ENCODE measurements around the gene MYPOP. TPM values are rescaled to one million over a fixed set of nuclear protein-coding genes. Genes with fewer than 3 reads are reported as not detected.

The MYPOP gene
- total RNA-seq, 1 experiment from 2014 or later, result 5.4 TPM

DNA sequence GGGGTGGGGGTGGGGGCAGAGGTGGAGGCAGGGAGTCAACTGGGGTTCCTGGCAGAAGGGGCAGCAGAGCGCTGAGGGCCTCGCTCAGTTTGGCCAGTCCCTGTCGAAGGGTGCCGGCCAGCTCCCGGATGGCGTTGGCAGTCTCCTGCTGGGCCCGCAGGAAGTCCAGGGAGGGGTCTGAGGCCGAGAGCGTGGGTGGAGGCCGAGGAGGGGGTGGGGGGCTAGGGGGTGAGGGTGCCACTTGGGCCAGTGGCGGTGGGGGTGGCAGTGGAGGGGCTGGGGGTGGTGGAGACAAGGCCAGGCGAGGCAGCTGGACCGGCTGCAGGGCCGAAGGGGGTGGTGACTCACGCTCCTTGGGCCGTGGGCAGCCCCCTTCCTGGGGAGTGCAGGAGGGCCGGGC, 11.5 kb downstream of the MYPOP start:
- no peaks in the 10 kb centered on the region for H3K9me2 ChIP-seq (replicated peaks; ENCODE audit: low read length)
- H3K27me3 ChIP-seq (ENCODE audit: low read length), result no peaks in the 10 kb centered on the region
- no peak for TF ChIP-seq EZH2phosphoT487 (IDR thresholded peaks at IDR 0.05; ENCODE audit: borderline replicate concordance, low read length)
- TF ChIP-seq, protein P1, sequence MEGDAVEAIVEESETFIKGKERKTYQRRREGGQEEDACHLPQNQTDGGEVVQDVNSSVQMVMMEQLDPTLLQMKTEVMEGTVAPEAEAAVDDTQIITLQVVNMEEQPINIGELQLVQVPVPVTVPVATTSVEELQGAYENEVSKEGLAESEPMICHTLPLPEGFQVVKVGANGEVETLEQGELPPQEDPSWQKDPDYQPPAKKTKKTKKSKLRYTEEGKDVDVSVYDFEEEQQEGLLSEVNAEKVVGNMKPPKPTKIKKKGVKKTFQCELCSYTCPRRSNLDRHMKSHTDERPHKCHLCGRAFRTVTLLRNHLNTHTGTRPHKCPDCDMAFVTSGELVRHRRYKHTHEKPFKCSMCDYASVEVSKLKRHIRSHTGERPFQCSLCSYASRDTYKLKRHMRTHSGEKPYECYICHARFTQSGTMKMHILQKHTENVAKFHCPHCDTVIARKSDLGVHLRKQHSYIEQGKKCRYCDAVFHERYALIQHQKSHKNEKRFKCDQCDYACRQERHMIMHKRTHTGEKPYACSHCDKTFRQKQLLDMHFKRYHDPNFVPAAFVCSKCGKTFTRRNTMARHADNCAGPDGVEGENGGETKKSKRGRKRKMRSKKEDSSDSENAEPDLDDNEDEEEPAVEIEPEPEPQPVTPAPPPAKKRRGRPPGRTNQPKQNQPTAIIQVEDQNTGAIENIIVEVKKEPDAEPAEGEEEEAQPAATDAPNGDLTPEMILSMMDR (conservative IDR thresholded peaks at IDR 0.05; ENCODE audit: low read depth, low read length), result no peak
- no peak for TF ChIP-seq EZH2 (IDR thresholded peaks at IDR 0.05; ENCODE audit: low read length, unreplicated experiment)
- H3K4me2 ChIP-seq (ENCODE audit: low read length), result no peak overlapping the region
- no peaks in the 10 kb centered on the region for H3F3A ChIP-seq (ENCODE audit: low read length, unreplicated experiment)
- intact Hi-C loops (cut with micrococcal nuclease), result no loop called here
- ChIA-PET POLR2A (ENCODE audit: unreplicated experiment) (no interaction called here), CTCF (no interaction called here)
- H3K27ac ChIP-seq (ENCODE audit: low read length), result no peak overlapping the region
- no peak for DNase-seq
- no peak overlapping the region for H2AFZ ChIP-seq (ENCODE audit: low read length)
- no peak overlapping the region for H3K4me3 ChIP-seq (ENCODE audit: low read length)
- H3K36me3 ChIP-seq (ENCODE audit: low read depth, low read length), result no peaks in the 10 kb centered on the region
- no peak overlapping the region for H3K9ac ChIP-seq (ENCODE audit: low read length)
- no peak for ATAC-seq
- H3K4me1 ChIP-seq (ENCODE audit: insufficient read depth, low read length), result no peaks in the 10 kb centered on the region
- no peaks in the 10 kb centered on the region for H4K20me1 ChIP-seq (ENCODE audit: low read length)
- BruUV-seq (replicated peaks), result no TSS peak
- H3K9me3 ChIP-seq (ENCODE audit: low read length), result no peaks in the 10 kb centered on the region
- H3K79me2 ChIP-seq (ENCODE audit: low read length), result no peaks in the 10 kb centered on the region

DNA sequence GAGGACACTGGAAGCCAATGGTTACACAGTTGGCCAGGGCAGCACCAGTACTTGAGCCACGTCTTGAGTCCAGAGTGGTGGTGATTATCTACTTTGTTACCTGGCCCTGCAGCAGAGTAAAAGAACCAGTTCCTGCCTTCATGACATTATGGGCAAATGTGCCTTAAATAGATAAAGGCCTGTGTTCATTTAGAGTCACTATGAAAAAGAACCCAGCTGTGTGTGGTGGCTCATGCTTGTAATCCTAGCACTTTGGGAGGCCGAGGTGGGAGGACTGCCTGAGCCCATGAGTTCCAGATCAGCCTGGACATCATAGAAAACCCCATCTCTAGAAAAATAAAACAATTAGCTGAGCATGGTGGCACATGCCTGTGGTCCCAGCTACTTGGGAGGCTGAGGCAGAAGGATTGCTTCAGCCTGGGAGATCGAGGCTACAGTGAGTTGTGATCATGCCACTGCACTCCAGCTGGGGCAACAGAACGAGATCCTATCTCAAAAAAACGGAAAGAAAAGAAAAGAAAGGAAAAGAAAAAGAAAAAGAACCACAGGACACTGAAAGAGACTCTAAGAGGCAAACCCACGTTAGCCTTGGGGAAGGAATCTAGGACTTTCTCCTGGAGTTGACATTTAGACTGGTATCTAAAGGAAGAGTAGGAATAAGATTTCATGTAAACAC, 13.1 kb downstream of the MYPOP start:
- intact Hi-C loops (cut with micrococcal nuclease), result no loop called here
- CTCF ChIA-PET, result no interaction called here

More for the DNA sequence above, 13.1 kb downstream of the MYPOP start:
- Histone ChIP-seq H3K27ac (ENCODE audit: low read length) (no peak overlapping the region), H3K9me3 (ENCODE audit: low read length) (no peaks in the 10 kb centered on the region), H3K79me2 (ENCODE audit: low read length) (peaks cover 14% of the 10 kb centered on the region), H3K27me3 (ENCODE audit: low read length) (no peaks in the 10 kb centered on the region), H3K36me3 (ENCODE audit: low read depth, low read length) (no peaks in the 10 kb centered on the region), H3K4me3 (ENCODE audit: low read length) (no peak overlapping the region), H3K4me2 (ENCODE audit: low read length) (no peak overlapping the region), H3K9me2 (replicated peaks; ENCODE audit: low read length) (no peaks in the 10 kb centered on the region), H3K4me1 (ENCODE audit: insufficient read depth, low read length) (peaks cover 5% of the 10 kb centered on the region; the same call in 1 of the 2 replicates), H3K9ac (ENCODE audit: low read length) (no peak overlapping the region), H2AFZ (ENCODE audit: low read length) (no peak overlapping the region), H4K20me1 (ENCODE audit: low read length) (no peaks in the 10 kb centered on the region), H3F3A (ENCODE audit: low read length, unreplicated experiment) (no peaks in the 10 kb centered on the region)
- no TSS peak for BruUV-seq (replicated peaks)
- DNase-seq, result no peak
- no peak for ATAC-seq
- TF ChIP-seq, protein P1 (conservative IDR thresholded peaks at IDR 0.05; ENCODE audit: low read depth, low read length), result no peak
- no peak for TF ChIP-seq EZH2 (IDR thresholded peaks at IDR 0.05; ENCODE audit: low read length, unreplicated experiment)
- no peak for TF ChIP-seq EZH2phosphoT487 (IDR thresholded peaks at IDR 0.05; ENCODE audit: borderline replicate concordance, low read length)
- POLR2A ChIA-PET (ENCODE audit: unreplicated experiment), result no interaction called here
